ENCODE results near the gene YLPM1.
A peak's percentile ranks its signal among the peaks of the same experiment; 100 is the strongest.

The YLPM1 gene

DNA sequence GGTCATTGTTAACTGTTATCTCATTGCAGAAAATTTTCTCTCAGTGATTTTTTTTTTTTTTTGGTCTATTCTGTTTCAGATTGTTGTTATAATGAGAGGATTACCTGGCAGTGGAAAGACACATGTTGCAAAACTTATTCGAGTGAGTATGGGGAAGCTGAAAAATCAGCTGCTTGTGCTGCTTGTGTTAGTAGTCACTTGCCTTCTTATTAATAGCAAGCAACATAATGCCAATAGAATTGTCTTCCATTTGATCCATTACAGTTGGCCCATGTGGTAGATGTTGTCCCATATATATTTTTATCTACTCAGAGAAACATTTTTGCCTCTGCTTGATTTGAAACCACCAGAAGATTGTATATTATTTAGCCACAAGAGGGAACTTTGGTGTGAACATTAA lies 53.0 kb downstream of the YLPM1 start:
- DNase-seq (ENCODE audit: low spot score in 2 of 2): no peak
- no peak overlapping the region for H3K4me3 Mint-ChIP-seq
- H3K4me1 Mint-ChIP-seq: no peaks in the 10 kb centered on the region
- no peak for ATAC-seq
- H3K36me3 Mint-ChIP-seq: peaks cover 100% of the 10 kb centered on the region
- no peaks in the 10 kb centered on the region for H3K9me3 Mint-ChIP-seq
- H3K27ac Mint-ChIP-seq: no peak overlapping the region

DNA sequence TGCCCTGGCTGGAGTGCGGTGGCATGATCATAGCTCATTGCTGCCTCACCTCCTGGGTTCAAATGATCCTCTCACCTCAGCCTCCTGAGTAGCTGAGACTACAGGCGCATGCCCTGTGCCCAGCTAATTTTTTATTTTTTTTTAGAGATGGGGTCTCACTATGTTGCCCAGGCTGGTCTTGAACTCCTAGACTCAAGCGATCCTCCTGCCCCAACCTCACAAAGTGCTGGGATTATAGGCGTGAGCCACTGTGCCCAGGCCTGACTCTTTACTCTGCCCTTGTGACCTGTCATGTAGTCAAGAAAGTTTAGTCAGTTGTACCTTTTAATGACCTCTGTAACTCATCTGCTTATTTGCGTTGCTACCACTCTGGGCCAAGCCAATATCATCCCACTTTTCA lies 57.2 kb downstream of the YLPM1 start:
- H3K27ac Mint-ChIP-seq: peak overlapping the region; percentile 38
- peaks cover 74% of the 10 kb centered on the region for H3K36me3 Mint-ChIP-seq
- H3K9me3 Mint-ChIP-seq: no peaks in the 10 kb centered on the region
- ATAC-seq: no peak
- H3K4me1 Mint-ChIP-seq: no peaks in the 10 kb centered on the region
- no peak for DNase-seq (ENCODE audit: low spot score in 2 of 2)
- H3K4me3 Mint-ChIP-seq: no peak overlapping the region

DNA sequence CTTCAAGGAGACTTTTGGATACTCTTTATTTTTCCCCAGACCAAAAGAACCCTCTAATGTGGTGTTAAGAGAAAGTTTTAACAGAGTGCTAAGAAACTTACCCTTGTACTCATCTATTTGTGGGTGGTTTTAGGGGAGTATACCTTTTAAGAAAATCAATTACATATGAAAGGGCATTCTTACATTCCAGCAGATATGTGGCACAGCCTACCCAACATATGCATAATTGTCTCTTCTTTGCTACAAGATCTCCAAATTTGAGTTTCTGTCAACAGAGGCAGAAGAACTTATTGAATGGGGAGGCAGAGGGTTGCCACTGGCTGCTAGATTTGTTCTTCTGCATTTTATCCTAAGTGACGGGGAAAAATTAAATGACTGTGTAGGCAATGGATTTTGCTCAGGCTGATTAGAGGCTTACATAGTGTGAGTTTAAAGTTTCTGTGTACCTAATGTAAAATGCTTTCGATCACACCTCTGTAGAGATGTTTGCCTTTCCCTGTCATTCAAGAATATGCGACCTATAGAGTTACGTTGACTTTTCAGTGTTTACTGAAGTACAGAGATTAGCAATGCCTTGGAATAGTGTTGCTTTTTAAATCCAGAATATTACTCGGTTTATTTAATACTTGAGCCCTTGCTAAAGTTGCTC lies 58.3 kb downstream of the YLPM1 start:
- peak overlapping the region; percentile 1 for H3K27ac Mint-ChIP-seq
- DNase-seq (ENCODE audit: low spot score in 2 of 2) (no peak), ATAC-seq (no peak)
- H3K9me3 Mint-ChIP-seq: no peaks in the 10 kb centered on the region
- no peaks in the 10 kb centered on the region for H3K4me1 Mint-ChIP-seq
- peaks cover 63% of the 10 kb centered on the region for H3K36me3 Mint-ChIP-seq
- H3K4me3 Mint-ChIP-seq: no peak overlapping the region

DNA sequence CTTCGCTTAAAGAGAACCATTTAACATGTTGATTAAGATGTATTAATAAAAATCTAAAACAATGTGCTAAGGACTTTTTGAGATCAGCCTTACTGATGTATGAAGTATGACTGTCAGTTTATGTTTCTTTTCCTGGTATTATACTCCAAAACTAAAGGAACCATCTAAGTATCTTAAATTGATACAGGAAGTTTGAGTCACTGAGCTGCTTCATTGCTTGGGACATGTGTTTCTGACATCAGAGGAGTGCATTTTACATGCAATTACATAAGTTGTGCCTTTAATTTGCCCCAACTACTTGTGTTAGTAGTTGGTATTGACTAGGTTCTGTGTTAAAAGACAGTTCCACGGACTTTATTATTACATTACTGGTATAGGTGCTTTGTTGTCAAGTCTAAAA lies 61.9 kb downstream of the YLPM1 start:
- DNase-seq (ENCODE audit: low spot score in 2 of 2): no peak
- no peaks in the 10 kb centered on the region for H3K4me1 Mint-ChIP-seq
- H3K36me3 Mint-ChIP-seq: peaks cover 44% of the 10 kb centered on the region
- H3K4me3 Mint-ChIP-seq: no peak overlapping the region
- no peaks in the 10 kb centered on the region for H3K9me3 Mint-ChIP-seq
- no peak for ATAC-seq
- no peak overlapping the region for H3K27ac Mint-ChIP-seq

DNA sequence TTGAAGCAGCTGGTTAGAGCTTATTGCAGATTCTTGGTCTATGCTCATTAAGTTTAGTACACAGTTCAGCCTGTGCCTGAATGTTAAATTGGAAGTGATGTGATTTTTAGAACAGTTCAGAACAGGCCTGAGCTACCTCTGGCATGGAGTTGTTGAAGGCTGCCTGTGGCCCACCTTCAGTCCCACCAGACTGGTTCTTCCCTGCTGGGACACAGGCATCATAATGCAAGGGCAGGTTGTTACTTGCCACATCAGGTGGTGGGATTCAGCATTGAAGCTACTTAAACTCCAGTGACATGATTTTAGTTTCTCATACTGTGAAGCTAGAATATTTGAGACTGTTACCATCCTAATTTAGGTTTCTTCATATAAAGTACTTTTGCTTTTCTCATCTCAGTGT lies 63.5 kb downstream of the YLPM1 start:
- H3K27ac Mint-ChIP-seq: no peak overlapping the region
- no peaks in the 10 kb centered on the region for H3K4me1 Mint-ChIP-seq
- no peak overlapping the region for H3K4me3 Mint-ChIP-seq
- no peak for ATAC-seq
- no peak for DNase-seq (ENCODE audit: low spot score in 2 of 2)
- peaks cover 41% of the 10 kb centered on the region for H3K36me3 Mint-ChIP-seq
- no peaks in the 10 kb centered on the region for H3K9me3 Mint-ChIP-seq

DNA sequence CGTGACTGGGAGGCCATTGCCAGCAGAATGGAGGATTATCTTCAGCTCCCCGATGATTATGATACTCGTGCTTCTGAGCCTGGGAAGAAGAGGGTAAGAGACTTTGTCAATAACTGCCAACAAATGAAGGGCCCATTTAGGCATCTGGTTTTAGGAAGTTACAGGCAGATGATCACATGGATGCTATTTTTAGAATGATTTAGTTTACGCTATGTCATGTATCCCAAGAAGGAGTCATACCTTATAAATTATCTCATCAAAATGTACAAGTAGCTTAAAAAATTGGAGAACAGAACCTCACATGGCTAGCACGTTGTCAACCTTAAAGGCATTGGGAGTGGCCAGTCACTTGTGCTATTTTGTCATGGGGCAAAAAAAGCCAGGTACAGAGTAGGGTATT lies 66.1 kb downstream of the YLPM1 start:
- DNase-seq (ENCODE audit: low spot score in 2 of 2): no peak
- H3K9me3 Mint-ChIP-seq: no peaks in the 10 kb centered on the region
- no peak overlapping the region for H3K4me3 Mint-ChIP-seq
- ATAC-seq: no peak
- peak overlapping the region; percentile 77 for H3K27ac Mint-ChIP-seq
- no peaks in the 10 kb centered on the region for H3K4me1 Mint-ChIP-seq
- peaks cover 36% of the 10 kb centered on the region for H3K36me3 Mint-ChIP-seq

DNA sequence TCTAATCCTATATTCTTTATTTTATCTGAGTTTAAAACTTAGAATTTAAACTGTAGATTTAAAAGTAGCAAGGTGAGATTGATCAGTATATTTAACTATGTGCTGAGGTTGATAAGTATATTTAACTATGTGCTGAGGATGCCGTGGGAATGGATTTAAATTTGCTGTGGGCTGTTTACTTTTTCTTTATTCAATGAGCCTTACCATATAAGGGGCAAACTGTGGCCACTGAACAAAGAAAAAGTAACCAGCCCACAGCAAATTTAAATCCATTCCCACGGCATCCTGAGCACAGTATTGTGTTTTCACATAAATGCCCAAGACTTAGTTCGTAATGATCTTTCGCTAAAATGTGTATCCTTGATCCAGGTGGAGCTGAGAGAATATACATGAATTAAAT lies 69.7 kb downstream of the YLPM1 start:
- no peak overlapping the region for H3K4me3 Mint-ChIP-seq
- H3K9me3 Mint-ChIP-seq: no peaks in the 10 kb centered on the region
- no peak for ATAC-seq
- DNase-seq (ENCODE audit: low spot score in 2 of 2): no peak
- H3K4me1 Mint-ChIP-seq: peaks cover 24% of the 10 kb centered on the region
- no peak overlapping the region for H3K27ac Mint-ChIP-seq
- H3K36me3 Mint-ChIP-seq: peaks cover 50% of the 10 kb centered on the region

DNA sequence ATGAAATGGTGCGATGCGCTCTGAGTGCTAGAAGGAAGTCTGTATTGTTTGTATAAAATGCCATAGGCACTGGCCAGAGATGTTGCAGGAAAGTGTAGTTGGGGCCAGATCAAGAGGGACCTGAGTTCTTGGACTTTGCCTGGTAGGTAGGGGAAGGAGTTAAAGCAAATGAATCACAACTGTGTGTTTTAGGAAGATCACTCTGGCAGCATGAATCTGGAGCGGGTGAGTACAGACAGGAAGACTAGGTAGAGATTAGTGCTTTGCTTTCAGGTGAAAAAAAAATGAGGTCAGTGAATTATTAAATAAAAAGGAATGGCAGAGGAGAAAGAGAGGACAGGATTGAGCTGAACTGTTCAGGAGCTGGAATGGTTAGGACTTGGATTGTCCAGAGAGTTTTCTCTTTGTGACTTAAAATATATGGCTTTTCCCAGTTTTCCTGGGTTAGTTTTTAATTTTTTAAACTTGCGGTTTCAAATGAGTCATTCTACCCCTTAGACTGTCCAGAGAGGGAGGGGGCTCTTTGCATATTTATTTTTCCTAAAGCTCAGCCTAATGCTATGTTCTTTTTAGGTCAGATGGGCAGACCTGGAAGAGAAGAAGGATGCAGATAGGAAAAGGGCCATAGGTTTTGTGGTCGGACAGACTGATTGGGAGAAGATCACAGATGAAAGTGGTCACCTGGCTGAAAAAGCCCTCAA lies 71.7 kb downstream of the YLPM1 start:
- ATAC-seq: no peak
- H3K36me3 Mint-ChIP-seq: peaks cover 40% of the 10 kb centered on the region
- peak overlapping the region; percentile 13 for H3K27ac Mint-ChIP-seq
- DNase-seq (ENCODE audit: low spot score in 2 of 2): no peak
- no peaks in the 10 kb centered on the region for H3K9me3 Mint-ChIP-seq
- no peak overlapping the region for H3K4me3 Mint-ChIP-seq
- H3K4me1 Mint-ChIP-seq: peaks cover 39% of the 10 kb centered on the region

DNA sequence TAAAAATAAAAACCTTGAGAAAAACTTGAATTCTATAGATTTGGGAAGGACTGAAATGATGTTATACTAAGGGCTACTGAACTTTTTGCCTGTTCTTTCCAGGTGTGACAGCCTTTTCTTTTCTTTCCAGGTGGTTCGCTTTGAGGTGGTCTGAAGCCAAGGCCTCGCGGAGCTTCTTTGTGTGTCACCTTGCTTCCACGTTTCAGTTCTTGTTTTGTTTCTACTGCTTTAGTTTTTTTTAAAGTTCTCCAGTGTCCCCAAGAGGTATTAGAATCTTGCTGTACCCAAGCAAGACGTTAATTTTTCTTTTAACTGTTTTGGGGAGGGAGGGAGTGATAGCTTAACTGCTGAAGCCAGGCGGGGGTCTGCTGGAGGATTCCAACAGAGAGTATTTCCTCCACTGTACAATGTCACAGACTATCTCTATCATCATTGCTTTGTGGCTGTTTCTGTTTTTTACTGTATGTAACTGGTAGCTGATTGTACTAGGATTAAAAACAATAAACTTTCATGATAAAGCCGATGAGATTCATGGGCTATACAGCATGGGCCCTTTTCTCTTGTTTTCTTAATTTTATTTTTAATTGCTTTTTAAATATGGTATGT lies 72.6 kb downstream of the YLPM1 start:
- H3K36me3 Mint-ChIP-seq: peaks cover 31% of the 10 kb centered on the region
- DNase-seq (ENCODE audit: low spot score in 2 of 2) (no peak), ATAC-seq (no peak)

DNA sequence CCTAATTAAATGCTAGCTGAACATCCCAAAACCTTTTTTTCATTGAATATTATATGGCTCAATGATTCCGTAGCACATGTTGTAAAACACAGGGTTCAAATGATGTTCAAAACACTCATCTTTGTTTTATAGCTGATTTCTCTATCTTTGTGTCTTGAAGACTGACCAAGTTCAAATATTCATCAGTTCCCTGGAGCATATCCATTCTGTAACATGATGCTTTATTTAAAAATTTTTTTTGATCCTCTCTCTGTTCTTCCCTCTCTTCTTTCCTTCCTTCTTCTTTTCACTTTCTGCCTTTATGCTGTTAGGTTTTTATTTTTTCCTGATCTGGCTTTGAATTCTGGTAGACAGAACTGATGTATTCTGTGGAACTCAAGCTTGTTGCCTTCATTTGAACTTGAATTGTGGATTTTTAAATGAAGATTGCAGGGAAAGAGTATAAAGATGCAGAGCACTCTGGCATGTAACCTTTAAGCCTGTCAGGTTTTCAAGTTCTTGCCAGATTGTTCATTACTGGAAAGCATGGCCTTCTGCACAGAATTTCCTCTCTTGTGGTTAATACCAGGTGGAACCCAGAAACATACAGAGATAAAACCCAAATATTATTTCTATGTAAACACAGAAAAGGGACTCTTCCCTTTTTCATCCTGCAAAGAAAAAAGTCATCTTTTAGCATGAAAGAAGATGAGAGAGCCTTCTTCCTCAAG lies 73.3 kb downstream of the YLPM1 start:
- ATAC-seq: no peak
- H3K36me3 Mint-ChIP-seq: peaks cover 26% of the 10 kb centered on the region
- peaks cover 55% of the 10 kb centered on the region for H3K4me1 Mint-ChIP-seq
- no peak overlapping the region for H3K4me3 Mint-ChIP-seq
- no peaks in the 10 kb centered on the region for H3K9me3 Mint-ChIP-seq
- peak overlapping the region; percentile 66 for H3K27ac Mint-ChIP-seq
- DNase-seq (ENCODE audit: low spot score in 2 of 2): no peak

More for the DNA sequence above, 72.6 kb downstream of the YLPM1 start:
- Mint-ChIP-seq H3K4me1 (peaks cover 49% of the 10 kb centered on the region), H3K27ac (no peak overlapping the region), H3K9me3 (no peaks in the 10 kb centered on the region), H3K4me3 (no peak overlapping the region)

DNA sequence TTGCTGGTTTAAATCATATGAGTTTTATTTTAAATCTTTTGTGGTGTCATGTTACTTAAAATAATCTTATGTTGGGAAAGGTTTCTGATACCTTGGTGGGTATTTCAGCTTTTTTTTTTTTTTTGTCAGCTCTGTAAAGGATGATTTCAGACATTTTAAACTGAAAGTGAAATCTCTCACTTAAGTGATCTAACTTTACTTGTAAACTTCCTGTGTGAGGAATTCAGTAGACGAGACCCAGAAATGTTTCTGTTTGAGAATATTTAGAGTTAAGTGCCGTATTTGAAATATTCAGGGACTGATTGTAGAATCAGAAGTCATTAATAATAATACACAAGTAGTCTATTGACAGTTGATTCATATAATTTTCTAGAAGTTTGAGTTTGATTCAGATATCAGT lies 75.0 kb downstream of the YLPM1 start:
- DNase-seq (ENCODE audit: low spot score in 2 of 2): no peak
- peaks cover 20% of the 10 kb centered on the region for H3K36me3 Mint-ChIP-seq
- H3K4me1 Mint-ChIP-seq: peaks cover 61% of the 10 kb centered on the region
- no peak for ATAC-seq
- no peaks in the 10 kb centered on the region for H3K9me3 Mint-ChIP-seq
- H3K27ac Mint-ChIP-seq: peak overlapping the region; percentile 86
- H3K4me3 Mint-ChIP-seq: peak overlapping the region; percentile 52

DNA sequence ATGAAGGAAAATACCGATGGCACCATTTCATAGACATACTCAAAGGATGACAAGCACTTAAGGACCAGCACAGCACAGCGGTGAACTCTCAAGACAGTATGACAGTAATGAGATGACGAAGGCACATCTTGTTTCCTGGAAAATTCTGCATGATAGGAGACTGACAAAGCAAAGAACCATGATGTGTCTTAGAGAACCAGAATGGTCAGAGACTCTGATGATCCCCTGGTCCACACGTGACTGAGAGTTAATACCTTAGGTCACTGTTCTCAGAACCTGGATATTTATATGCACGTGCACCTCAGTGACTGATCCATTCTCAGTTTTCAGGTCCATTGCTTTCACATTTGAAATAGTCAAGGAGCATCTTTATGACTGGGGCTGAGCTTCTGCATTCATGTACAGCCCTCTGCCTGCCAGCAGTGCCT lies 77.5 kb downstream of the YLPM1 start:
- Mint-ChIP-seq H3K4me1 (peaks cover 55% of the 10 kb centered on the region), H3K4me3 (peak overlapping the region; percentile 30), H3K9me3 (no peaks in the 10 kb centered on the region), H3K27ac (peak overlapping the region; percentile 55), H3K36me3 (peaks cover 13% of the 10 kb centered on the region)
- ATAC-seq (peak; percentile 86), DNase-seq (ENCODE audit: low spot score in 2 of 2) (peak in 1 of 2 donors; percentile 55)

DNA sequence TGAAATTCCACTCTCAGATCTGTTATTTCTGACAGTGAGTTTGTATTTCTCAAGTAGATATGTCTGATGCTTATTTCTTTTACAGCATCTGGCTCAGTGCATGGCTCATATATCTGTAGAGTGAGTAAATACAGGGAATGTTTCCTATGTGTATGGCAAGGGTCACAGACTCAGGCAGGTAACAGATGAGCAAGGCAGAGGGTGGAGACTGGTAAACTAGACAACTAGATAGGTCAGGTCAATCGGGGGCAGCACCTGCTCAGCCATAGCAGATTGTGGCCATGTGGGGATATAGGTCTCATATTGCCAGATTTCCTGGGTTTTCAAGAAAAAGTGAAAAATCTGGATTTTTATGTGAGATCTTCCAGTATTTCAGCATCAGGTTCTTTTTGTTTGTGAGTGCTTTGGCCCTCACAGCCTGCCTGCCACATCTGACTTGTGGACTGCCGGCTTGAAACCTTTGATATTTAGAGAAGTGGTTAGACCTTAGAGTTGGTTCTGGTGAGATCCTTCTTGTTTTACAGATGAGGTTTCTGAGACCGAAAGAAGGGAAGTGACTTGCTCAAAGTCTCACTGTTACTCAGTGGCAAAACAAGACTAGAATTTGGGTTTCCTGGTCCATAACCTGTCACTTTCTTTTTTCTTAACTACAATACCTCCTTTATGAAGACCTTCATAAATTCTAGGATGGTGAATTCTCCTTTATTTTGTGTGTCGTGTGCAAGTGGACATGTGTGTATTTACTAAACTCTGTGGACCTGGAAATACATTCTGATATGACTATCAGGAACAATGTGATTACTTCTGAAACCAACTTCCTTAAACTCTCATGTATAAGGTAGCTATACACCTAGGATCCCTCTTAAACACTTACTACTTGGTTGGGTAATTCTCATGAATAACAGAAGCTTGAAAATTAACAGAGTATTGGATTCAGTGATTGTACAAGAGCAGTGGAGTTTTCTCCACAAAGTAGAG lies 78.4 kb downstream of the YLPM1 start:
- H3K9me3 Mint-ChIP-seq: no peaks in the 10 kb centered on the region
- peak overlapping the region; percentile 55 for H3K27ac Mint-ChIP-seq
- H3K4me3 Mint-ChIP-seq: peak overlapping the region; percentile 30
- peaks cover 51% of the 10 kb centered on the region for H3K4me1 Mint-ChIP-seq
- peak; percentile 85 for ATAC-seq
- peaks cover 4% of the 10 kb centered on the region for H3K36me3 Mint-ChIP-seq
- DNase-seq (ENCODE audit: low spot score in 2 of 2): no peak

DNA sequence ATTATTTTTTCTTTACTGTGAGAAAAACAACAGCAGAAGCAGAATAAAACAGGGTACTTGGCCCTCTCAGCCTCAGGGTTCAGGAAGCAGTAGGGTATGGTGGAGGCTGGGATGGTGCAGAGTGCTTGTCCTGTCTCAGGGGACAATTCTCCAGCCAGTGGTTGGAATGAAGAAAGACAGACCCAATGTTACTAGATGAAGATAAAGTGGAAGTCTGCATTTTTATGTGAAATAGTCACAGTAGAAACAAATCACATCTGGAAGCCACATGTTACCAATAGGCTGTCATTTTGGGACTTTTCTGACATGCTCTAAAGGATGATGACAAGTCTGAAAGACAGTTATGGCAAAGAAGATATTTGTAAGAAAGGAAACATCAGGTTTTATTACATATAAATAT lies 80.5 kb downstream of the YLPM1 start:
- H3K36me3 Mint-ChIP-seq: no peaks in the 10 kb centered on the region
- peaks cover 29% of the 10 kb centered on the region for H3K4me1 Mint-ChIP-seq
- no peaks in the 10 kb centered on the region for H3K9me3 Mint-ChIP-seq
- H3K4me3 Mint-ChIP-seq: no peak overlapping the region
- ATAC-seq: no peak
- no peak for DNase-seq (ENCODE audit: low spot score in 2 of 2)
- H3K27ac Mint-ChIP-seq: peak overlapping the region; percentile 68

Data from stimulated activated effector memory CD8-positive, alpha-beta T cell treated with anti-CD3 and anti-CD28 coated beads, Interleukin-12 subunit alpha, Interleukin-12 subunit beta, amount 100 ng/mL, for 72 hours (primary cell).